Measurements from ENCODE around the gene CAMTA1. TPM values are rescaled to one million over a fixed set of nuclear protein-coding genes. Genes with fewer than 3 reads are reported as not detected.

Gene CAMTA1
- total and polyA plus RNA-seq, 2 experiments from 2014 or later, result 89.0 to 145 TPM

DNA sequence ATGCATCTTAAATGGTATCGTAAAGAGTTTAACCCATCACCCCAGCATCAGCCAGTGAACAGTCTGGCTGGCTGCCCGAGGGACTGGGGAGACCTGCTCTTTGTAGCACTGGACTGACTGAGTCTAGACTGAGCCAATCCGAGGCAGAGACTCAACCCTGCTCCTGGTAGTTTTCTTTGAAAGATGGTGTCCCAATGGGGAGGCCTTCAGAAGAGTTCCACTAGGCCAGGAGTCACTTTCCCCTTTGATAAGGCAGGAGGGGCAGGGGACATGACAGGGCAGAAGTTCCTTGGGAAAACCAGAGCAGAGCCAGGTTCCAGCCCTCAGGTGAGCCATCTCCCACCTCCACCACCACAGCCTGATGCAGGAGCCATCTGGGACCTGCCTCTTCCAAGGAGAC lies 203.5 kb downstream of the CAMTA1 start:
- DNase-seq (ENCODE audit: low spot score), result no peak
- Histone ChIP-seq H3K4me2 (no peak overlapping the region), H3K9me2 (replicated peaks; ENCODE audit: insufficient read depth) (no peaks in the 10 kb centered on the region), H3K27ac (no peak overlapping the region), H2AFZ (no peak overlapping the region), H3K4me3 (no peak overlapping the region), H4K20me1 (ENCODE audit: insufficient read depth, poor library complexity, severe bottlenecking) (no peaks in the 10 kb centered on the region), H3K4me1 (ENCODE audit: insufficient read depth) (no peaks in the 10 kb centered on the region), H3K36me3 (replicated peaks; ENCODE audit: insufficient read depth, low read depth) (no peaks in the 10 kb centered on the region), H3K79me2 (no peaks in the 10 kb centered on the region), H3K27me3 (peaks cover 14% of the 10 kb centered on the region), H3K9me3 (ENCODE audit: low read depth) (no peaks in the 10 kb centered on the region)
- WGBS (ENCODE audit: low lambda C conversion rate, missing lambda C conversion rate), result 87% methylated on average over 3 of the region's 3 CpGs
- TF ChIP-seq EZH2 (IDR thresholded peaks at IDR 0.05; ENCODE audit: borderline replicate concordance), result no peak
- TF ChIP-seq, protein P1, sequence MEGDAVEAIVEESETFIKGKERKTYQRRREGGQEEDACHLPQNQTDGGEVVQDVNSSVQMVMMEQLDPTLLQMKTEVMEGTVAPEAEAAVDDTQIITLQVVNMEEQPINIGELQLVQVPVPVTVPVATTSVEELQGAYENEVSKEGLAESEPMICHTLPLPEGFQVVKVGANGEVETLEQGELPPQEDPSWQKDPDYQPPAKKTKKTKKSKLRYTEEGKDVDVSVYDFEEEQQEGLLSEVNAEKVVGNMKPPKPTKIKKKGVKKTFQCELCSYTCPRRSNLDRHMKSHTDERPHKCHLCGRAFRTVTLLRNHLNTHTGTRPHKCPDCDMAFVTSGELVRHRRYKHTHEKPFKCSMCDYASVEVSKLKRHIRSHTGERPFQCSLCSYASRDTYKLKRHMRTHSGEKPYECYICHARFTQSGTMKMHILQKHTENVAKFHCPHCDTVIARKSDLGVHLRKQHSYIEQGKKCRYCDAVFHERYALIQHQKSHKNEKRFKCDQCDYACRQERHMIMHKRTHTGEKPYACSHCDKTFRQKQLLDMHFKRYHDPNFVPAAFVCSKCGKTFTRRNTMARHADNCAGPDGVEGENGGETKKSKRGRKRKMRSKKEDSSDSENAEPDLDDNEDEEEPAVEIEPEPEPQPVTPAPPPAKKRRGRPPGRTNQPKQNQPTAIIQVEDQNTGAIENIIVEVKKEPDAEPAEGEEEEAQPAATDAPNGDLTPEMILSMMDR (IDR thresholded peaks at IDR 0.05; ENCODE audit: poor library complexity), result no peak
- TF ChIP-seq EZH2phosphoT487 (IDR thresholded peaks at IDR 0.05; ENCODE audit: low read depth, severe bottlenecking, unreplicated experiment), result no peak

DNA sequence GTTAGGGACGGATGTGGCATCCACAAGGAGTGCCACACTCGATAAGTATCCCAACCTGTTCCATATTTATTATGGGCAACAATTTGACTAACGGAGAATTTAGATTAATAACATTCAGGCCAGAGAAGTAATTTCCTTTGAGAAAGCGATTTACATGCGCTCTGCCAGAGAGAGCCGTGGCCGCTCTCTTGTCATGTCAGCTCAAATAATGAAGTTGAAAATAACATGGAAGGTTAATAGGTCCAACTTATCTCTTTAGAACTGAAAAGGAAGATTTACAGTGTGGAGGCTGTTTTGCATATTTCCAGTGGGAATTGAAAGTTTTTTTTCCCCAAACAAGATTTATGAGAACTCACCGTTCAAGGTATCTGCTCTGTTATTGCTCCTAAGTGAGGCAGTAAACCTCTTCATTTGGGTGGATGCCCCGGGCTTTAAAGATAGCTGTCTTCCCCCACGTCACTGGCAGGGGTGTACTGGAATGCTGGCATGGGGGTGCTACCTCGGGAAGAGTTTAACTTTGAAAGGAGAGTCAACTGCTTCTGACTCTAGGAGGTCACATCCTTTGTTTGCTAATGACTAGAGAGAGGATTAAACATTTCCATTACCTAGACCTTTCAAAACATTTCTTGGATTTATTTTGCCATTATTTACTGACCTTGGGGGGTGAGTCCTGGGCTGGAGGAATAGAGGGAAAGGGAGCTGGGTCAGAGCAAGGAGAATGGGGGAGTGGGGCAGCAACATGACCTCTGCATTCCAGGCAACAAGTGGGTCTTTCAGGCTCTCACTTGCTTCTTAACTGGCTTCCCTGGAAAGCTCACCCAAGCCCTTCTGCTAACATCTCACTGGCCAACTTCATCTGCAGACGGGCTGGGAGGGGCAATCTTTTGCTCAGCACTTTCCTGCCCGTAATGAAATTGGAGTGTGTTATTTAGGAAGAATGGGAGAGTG lies 204.2 kb downstream of the CAMTA1 start:
- Histone ChIP-seq H3K9me2 (replicated peaks; ENCODE audit: insufficient read depth) (no peaks in the 10 kb centered on the region), H3K27ac (no peak overlapping the region), H3K4me1 (ENCODE audit: insufficient read depth) (no peaks in the 10 kb centered on the region), H3K79me2 (no peaks in the 10 kb centered on the region), H3K9me3 (ENCODE audit: low read depth) (no peaks in the 10 kb centered on the region), H4K20me1 (ENCODE audit: insufficient read depth, poor library complexity, severe bottlenecking) (no peaks in the 10 kb centered on the region), H3K4me2 (no peak overlapping the region), H2AFZ (no peak overlapping the region), H3K27me3 (peaks cover 14% of the 10 kb centered on the region), H3K36me3 (replicated peaks; ENCODE audit: insufficient read depth, low read depth) (no peaks in the 10 kb centered on the region), H3K4me3 (no peak overlapping the region)
- DNase-seq (ENCODE audit: low spot score), result no peak
- WGBS (ENCODE audit: low lambda C conversion rate, missing lambda C conversion rate), result 56% methylated on average over 13 of the region's 13 CpGs
- TF ChIP-seq, protein P1 (IDR thresholded peaks at IDR 0.05; ENCODE audit: poor library complexity), result no peak
- no peak for TF ChIP-seq EZH2phosphoT487 (IDR thresholded peaks at IDR 0.05; ENCODE audit: low read depth, severe bottlenecking, unreplicated experiment)
- no peak for TF ChIP-seq EZH2 (IDR thresholded peaks at IDR 0.05; ENCODE audit: borderline replicate concordance)

DNA sequence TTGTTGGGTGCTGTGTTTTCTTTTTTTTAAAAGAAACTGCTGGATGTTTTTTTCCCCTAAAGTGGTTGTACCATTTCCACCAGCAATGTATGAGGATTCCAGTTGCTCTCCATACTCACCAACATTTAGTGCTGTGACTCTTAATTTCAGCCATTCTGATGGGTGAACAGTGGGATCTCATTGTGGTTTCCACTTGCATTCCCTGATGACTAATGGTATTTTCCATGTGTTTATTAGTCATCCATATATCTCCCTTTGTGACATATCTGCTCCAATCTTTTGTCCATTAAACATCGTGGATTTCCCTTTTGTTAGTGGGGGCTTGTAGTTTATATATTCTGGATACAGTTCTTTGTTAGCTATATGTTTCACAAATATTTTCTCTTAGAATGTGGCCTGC lies 206.0 kb downstream of the CAMTA1 start:
- Histone ChIP-seq H3K9me3 (ENCODE audit: low read depth) (no peaks in the 10 kb centered on the region), H3K4me2 (no peak overlapping the region), H3K79me2 (no peaks in the 10 kb centered on the region), H4K20me1 (ENCODE audit: insufficient read depth, poor library complexity, severe bottlenecking) (no peaks in the 10 kb centered on the region), H3K27me3 (peaks cover 14% of the 10 kb centered on the region), H3K9me2 (replicated peaks; ENCODE audit: insufficient read depth) (no peaks in the 10 kb centered on the region), H2AFZ (no peak overlapping the region), H3K4me1 (ENCODE audit: insufficient read depth) (no peaks in the 10 kb centered on the region), H3K27ac (no peak overlapping the region), H3K4me3 (no peak overlapping the region), H3K36me3 (replicated peaks; ENCODE audit: insufficient read depth, low read depth) (no peaks in the 10 kb centered on the region)
- WGBS (ENCODE audit: low lambda C conversion rate, missing lambda C conversion rate), result 82% methylated on average over 1 of the region's 1 CpG
- DNase-seq (ENCODE audit: low spot score), result no peak
- TF ChIP-seq EZH2 (IDR thresholded peaks at IDR 0.05; ENCODE audit: borderline replicate concordance), result no peak
- no peak for TF ChIP-seq EZH2phosphoT487 (IDR thresholded peaks at IDR 0.05; ENCODE audit: low read depth, severe bottlenecking, unreplicated experiment)
- TF ChIP-seq, protein P1 (IDR thresholded peaks at IDR 0.05; ENCODE audit: poor library complexity), result no peak

Measured in hepatocyte (in vitro differentiated cells).